GM12875 (cell line): ENCODE data around the gene CES5A.
"Not testable (repeated sequence)": the region's sequence is repeated elsewhere in the genome, so short reads cannot be mapped to it uniquely, and the experiment has no call there.

Experiments used
- H3K4me3 ChIP-seq: one replicate; pipeline ENCODE4 v1.5.1; 2011; ENCODE audit warnings: low read depth, low read length, control low read depth
- CTCF ChIP-seq: IDR thresholded peaks from 2 replicates; pipeline ENCODE4 v1.5.1; 2011; ENCODE audit warnings: low read depth, mild to moderate bottlenecking, control low read depth, inconsistent platforms, low read length, moderate library complexity, borderline replicate concordance; ENCODE audit not compliant: insufficient read depth

Gene CES5A

GRCh38 chr16:55828680-55829079 is 46.5 kb downstream of the CES5A start:
- TF ChIP-seq CTCF: no peak
- no peak overlapping the region for H3K4me3 ChIP-seq

GRCh38 chr16:55825115-55825728 is 50.0 kb downstream of the CES5A start:
- no peak overlapping the region for H3K4me3 ChIP-seq
- no peak for TF ChIP-seq CTCF

- H3K4me3 ChIP-seq: no peak overlapping the region
- no peak for TF ChIP-seq CTCF
Observed at GRCh38 chr16:55824473-55825000, 50.6 kb downstream of the CES5A start.

GRCh38 chr16:55822280-55822810 is 52.8 kb downstream of the CES5A start:
- H3K4me3 ChIP-seq: no peak overlapping the region
- TF ChIP-seq CTCF: no peak

GRCh38 chr16:55821210-55821609 is 54.0 kb downstream of the CES5A start:
- H3K4me3 ChIP-seq: no peak overlapping the region
- TF ChIP-seq CTCF: no peak

- H3K4me3 ChIP-seq: no peak overlapping the region
- TF ChIP-seq CTCF: no peak
Observed at GRCh38 chr16:55820615-55821014, 54.6 kb downstream of the CES5A start.

- H3K4me3 ChIP-seq: no peak overlapping the region
- no peak for TF ChIP-seq CTCF
Observed at GRCh38 chr16:55817236-55817912, 57.8 kb downstream of the CES5A start.

- H3K4me3 ChIP-seq: not testable (repeated sequence)
Observed at GRCh38 chr16:55816222-55816621, 59.0 kb downstream of the CES5A start.
